CD4-positive, alpha-beta T cell treated with Interferon alpha-2 for 1 hour (primary cell): ENCODE results near the gene IL20RB.

Experiments used
- DNase-seq, 2 donors: peaks; one replicate each; pipeline ENCODE4 v3.0.0-alpha.2; 2020 to 2022

IL20RB gene, protein sequence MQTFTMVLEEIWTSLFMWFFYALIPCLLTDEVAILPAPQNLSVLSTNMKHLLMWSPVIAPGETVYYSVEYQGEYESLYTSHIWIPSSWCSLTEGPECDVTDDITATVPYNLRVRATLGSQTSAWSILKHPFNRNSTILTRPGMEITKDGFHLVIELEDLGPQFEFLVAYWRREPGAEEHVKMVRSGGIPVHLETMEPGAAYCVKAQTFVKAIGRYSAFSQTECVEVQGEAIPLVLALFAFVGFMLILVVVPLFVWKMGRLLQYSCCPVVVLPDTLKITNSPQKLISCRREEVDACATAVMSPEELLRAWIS

DNA sequence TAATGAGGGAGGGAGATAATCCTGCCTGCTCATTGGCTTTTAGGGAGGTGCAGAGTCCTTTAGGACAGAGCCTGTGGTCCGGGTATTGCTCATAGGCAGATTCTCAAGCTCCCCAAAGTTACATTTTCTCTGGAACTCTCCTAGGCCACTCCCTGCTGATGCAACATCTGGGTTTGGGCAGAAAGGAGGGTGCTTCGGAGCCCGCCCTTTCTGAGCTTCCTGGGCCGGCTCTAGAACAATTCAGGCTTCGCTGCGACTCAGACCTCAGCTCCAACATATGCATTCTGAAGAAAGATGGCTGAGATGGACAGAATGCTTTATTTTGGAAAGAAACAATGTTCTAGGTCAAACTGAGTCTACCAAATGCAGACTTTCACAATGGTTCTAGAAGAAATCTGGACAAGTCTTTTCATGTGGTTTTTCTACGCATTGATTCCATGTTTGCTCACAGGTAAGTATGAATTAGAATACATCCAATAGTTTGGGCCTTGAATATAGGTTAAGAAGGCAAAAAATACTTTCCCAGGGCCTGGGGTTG lies at the start of gene IL20RB:
IL20RB (plus strand) TSS at position 233 of the 538 bp plus-strand sequence; CDS start at position 364, 131 bp downstream.
- no peak for DNase-seq

DNA sequence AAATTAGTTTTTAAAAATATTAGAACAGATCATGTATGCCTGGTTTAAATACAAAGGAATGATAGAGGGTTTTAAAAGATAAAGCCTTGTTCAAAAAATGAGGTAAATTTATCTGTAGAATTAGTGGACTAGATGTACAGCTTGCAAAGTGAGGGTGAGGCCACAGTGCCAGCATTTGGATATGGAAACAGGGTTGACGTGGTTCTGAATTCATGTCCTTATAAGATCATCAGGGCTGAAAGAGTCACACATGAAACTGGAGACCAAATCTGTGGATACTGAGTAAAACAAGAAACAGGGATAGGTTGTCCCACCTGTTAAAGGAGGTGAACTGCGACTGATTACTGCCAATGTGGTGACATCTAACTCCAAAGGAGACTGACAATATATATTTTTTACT lies 49.5 kb upstream of the IL20RB start:
- no peak for DNase-seq

GRCh38 chr3:136909187-136909586 lies 48.6 kb upstream of the IL20RB start:
- DNase-seq, result peak in 1 of 2 donors; percentile 20

DNA sequence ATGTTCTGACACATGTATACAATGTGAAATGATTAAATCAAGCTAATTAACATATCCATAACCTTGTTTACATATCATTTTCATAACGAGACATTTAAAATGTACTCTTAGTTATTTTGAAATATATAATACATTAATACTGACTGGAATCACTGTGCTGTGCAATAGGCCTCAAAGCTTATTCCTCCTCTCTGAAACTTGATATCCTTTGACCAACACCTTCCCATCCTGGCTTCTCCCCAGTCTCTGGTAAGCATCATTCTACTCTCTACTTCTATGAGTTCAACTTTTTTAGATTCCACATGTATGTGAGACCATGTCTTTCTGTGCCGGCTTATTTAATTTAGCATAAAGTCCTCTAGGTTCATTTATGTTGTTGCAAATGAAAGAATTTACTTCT lies 47.1 kb upstream of the IL20RB start:
- DNase-seq, result no peak

GRCh38 chr3:136913168-136913567 lies 44.6 kb upstream of the IL20RB start:
- no peak for DNase-seq

- DNase-seq, result no peak
Observed at GRCh38 chr3:136914739-136915138, 43.0 kb upstream of the IL20RB start.

DNA sequence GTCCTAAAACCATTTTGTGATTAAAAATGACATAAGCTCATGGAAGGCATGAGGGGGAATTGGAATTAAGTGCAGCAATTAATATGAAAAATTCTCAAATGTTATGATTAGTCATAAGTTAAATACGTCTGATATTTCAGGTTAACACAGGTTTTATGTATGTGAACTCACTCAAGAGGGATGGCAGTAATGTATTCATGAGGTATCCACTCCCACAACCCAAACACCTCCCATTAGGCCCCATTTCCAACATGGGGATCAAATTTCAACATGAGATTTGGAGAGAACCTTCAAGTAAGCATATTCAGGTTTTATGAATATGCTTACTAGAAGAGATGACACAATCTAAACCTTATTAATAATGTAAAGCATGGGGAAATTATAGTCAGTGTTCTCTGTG lies 41.6 kb upstream of the IL20RB start:
- no peak for DNase-seq

DNA sequence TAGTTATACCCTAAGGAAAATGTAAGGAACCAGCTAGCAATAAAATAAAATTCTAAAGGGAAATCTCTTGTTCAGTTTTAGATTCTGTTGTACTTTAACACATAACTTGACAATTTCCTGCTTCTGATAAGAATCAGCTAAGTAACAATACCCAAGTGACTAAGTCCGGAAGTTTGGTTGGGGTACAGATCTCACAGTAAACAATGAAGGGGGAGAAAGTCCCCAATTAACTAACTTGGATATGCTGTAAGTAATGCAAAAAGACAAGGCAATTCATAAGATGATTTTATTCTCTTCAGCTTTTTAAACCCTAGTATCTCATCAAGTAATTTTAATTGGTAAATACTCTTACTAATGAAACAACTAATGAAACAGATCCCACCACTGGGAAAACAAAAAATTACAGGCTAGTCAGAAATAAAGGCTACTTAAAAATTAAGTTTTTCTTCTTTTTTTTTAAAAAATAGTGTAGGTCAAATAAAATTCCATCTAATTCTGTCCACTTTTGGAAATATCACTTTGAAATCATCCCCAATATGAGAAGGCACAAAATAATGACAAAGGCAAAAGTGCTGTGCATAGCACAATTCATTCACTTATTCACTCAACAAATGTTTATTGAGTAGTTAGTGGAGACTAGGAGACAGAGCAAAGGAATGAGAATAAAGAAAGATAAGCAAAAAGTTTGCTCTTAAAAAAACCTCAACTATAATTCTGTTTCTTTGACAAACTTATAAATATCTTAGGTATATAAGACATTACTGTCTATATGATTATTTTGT lies 37.8 kb upstream of the IL20RB start:
- peak in 1 of 2 donors; percentile 79 for DNase-seq

GRCh38 chr3:136920904-136921611 lies 36.7 kb upstream of the IL20RB start:
- peak in 1 of 2 donors; percentile 34 for DNase-seq

GRCh38 chr3:136925425-136926190 lies 32.2 kb upstream of the IL20RB start:
- no peak for DNase-seq

DNA sequence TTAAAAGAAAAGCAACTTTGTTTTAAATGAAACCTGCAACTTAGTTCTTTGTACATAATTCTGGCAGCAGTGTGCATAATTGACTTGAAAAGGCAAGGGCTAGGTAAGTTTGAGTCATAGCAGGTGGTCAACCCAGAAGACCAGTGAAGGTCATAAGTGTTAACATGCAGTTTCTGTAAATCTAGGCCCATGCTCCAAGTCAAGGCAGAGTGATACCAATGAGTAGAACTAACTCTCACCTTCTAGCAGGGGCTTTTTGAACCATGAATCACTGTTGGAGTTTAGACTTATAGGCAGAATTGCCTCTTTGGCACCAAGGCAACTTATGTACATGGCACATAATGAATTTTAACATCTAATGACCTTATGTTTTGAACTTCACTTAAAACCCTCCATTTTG lies 29.5 kb upstream of the IL20RB start:
- DNase-seq, result no peak

- no peak for DNase-seq
Observed at GRCh38 chr3:136929977-136930670, 27.7 kb upstream of the IL20RB start.

DNA sequence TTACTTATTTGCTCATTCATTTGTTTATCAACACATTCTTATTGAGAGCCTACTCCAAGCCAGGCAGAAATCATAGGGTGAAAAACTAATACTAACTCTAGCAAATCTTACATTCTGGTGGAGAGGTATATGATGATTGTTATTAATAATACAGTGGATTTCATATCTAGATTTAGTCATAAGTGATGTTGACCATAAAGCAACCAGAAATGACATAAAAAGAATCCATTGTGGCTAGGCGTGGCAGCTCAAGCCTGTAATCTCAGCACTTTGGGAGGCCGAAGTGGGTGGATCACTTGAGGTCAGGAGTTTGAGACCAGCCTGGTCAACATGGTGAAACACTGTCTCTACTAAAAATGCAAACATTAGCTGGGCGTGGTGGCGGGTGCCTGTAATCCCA lies 26.2 kb upstream of the IL20RB start:
- no peak for DNase-seq

GRCh38 chr3:136932523-136932922 lies 25.3 kb upstream of the IL20RB start:
- DNase-seq, result no peak

DNA sequence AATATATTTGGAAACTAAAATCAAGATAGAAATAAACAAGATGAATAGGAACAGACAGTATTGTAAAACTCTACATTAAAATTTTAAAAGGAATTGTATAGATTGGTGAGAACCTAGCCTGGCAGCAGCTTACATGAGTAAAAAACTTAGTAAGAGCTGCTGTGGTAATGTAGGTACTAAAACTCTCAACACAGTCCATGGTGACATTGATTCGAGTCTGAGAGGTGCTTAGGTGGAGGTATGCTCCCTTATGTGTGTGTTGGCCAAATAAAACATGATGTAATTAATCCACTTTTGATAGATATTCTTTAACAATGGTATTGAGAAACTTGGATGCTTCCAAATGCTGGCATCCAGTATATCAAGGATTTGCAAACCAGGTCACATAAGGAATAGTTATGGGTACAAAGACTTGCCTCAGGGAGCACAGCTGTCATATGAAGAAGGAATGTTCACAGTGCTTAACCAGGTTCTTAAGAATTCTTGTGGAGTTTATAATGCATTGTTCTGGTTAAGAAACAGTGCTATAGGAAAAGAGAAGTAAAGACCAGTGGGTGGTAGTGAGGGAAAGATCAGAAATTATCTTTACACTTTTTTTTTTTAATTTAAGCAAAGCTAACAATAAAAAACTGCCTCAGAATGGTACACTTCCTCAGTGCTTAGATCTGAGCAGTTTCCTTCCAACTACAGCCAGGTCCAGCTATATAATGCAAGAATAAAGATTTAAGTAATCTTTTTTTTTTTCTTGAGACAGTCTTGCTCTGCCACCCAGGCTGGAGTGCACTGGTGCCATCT lies 24.6 kb upstream of the IL20RB start:
- DNase-seq, result no peak

DNA sequence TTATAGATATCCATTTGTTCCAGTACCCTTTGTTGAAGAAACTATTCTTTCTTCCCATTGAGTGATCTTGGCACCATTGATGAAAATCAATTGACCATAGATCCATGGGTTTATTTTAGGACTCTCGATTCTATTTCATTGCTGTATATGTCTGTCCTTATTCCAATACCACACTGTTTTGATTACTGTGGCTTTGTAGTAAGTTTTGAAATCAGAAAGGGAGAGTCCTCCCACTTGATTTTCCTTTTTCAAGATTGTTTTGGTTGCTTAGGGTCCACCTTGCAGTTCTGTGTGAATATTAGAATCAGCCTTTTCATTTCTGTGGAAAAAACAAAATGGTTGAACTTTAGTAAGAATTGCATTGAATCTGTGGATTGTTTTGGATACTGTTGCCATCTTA lies 20.6 kb upstream of the IL20RB start:
- DNase-seq, result no peak

DNA sequence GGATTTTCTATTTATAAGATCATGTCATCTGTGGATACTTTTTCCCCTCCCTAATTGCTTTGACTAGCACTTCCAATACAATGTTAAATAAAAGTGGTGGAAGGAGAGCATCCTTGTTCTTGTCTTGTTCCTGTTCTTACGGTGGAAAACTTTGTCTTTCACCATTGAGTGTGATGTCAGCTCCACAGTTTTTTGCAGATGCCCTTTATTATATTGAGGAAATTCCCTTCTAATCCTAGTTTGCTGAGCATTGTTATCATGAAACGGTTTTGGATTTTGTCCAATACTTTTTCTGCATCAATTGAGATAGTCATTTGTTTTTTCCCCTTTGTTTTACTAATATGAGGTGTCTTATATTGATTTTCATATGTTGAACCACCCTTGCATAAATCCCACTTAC lies 19.9 kb upstream of the IL20RB start:
- no peak for DNase-seq

DNA sequence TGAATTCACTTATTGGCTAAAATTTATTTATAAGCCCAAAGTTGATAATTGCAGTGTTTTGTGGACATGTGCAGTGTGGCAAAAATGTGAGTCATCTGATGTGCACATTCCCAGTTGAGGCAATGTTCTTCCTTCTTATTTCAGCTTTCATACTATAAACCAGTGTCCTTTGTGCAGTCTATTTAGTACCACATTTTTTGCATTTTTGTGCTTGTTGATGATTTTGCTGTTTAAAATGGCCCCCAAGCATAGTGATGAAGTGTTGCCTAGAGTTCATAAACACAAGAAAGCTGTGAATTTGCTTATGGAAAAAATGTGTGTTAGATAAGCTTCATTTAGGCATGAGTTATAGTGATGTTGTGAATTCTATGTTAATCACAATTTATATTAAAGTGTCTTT lies 19.4 kb upstream of the IL20RB start:
- DNase-seq, result no peak

DNA sequence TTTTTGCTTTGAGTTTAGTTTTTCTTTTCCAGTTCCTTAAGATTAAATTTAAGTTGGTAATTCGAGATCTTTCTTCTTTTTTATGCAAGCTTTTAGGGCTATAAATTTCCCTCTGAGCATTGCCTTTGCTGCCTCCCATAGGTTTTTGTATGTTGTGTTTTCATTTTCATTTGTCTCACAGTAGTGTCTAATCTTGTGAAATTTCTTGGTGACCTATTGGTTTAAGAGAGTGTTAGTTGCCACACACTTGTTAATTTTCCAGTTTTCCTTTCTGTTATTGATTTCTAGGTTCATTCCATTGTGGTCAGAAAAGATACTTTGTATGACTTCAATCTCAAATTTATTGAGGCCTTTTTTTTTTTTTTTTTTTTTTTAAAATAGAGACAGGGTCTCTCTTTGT lies 18.3 kb upstream of the IL20RB start:
- peak in 1 of 2 donors; percentile 19 for DNase-seq

DNA sequence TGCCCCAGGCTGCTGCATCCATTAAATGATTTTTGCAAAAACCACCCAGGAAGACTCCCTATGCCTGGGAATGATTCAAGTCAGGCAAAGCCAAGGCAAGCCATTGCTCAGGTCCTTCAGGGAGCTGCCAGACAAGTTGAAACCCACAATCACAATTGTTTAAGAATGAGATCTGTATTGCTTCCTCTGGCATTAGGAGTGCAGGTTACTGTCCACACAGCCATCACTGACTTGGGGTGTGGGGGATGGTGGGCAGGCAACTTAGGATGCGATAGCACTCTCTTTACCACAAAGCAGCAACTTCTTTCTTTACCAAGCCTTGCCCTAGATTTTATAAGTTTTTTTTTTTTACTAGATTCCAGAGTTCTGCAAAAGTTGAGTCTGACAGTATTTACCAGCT lies 15.0 kb upstream of the IL20RB start:
- no peak for DNase-seq

DNA sequence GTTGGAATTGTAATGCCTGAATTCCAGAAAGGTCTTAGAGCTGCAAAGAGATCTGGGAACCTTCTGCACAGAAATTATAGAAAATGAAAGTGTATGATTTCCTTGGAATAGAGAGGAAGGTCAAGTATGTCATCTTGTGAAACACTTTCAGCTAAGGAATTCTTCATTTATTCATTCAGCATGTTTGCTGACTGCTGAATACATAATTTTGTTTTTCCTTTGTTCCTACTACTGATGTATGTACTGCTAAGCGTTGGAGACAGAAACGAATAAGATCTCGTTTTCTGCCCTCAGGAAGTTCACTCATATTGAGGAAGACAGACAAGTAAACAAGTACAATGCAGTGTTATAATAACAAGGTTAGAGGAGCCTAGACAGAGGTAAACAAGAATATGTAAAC lies 14.3 kb upstream of the IL20RB start:
- no peak for DNase-seq
